ENCODE data around the gene HTRA1. TPM values are rescaled to one million over a fixed set of nuclear protein-coding genes. Genes with fewer than 3 reads are reported as not detected.

Gene HTRA1
- total RNA-seq, 8 experiments from 2014 or later = 0.55 to 186 (median 5.3) TPM

GRCh38 chr10:122560279-122560804 is 99.0 kb downstream of the HTRA1 start, which contains the start of gene DMBT1:
Gene DMBT1, plus strand, starts transcription at chr10:122560754. Its CDS starts 17 bp downstream, at chr10:122560771.
- Histone ChIP-seq H3K4me3 (no peak within 1 kb of the TSS), H3K27ac (no peak within 1 kb of the TSS), H3K4me1 (replicated peaks in 1 of 2) (no peaks in the 10 kb centered on the region)
- in situ Hi-C loops (cut with MboI; ENCODE audit: low pct_unique_long_range_greater_than_20kb in 2 of 9, low sequenced_read_pairs in 9 of 9, unreplicated experiment in 9 of 9) = loop anchor here (10.0 to 25.0 kb wide), 3 partner anchors 256 to 273 kb away; no protein-coding TSS in a partner anchor
- ATAC-seq (replicated peaks in 6 of 8) = no peak
- WGBS, 10 experiments = 33 to 86% (median 67%) methylated on average over 1 to 3 of the region's 4 CpGs; no CpG with 5 or more reads in 2 of the 10 experiments

- in situ Hi-C loops (cut with MboI; ENCODE audit: low pct_unique_long_range_greater_than_20kb in 2 of 9, low sequenced_read_pairs in 9 of 9, unreplicated experiment in 9 of 9) = loop anchor here (10.0 to 25.0 kb wide), 3 partner anchors 256 to 274 kb away; no protein-coding TSS in a partner anchor
- 41 to 100% (median 67%) methylated on average over 1 to 6 of the region's 6 CpGs; no CpG with 5 or more reads in 3 of the 10 experiments for WGBS, 10 experiments
- no peak for ATAC-seq (replicated peaks in 6 of 8)
- no peak overlapping the region for H3K4me3 ChIP-seq
- no peaks in the 10 kb centered on the region for H3K4me1 ChIP-seq (replicated peaks in 1 of 2)
- no peak overlapping the region for H3K27ac ChIP-seq
These were observed 99.9 kb downstream of the HTRA1 start for GRCh38 chr10:122561212-122561611.

DNA sequence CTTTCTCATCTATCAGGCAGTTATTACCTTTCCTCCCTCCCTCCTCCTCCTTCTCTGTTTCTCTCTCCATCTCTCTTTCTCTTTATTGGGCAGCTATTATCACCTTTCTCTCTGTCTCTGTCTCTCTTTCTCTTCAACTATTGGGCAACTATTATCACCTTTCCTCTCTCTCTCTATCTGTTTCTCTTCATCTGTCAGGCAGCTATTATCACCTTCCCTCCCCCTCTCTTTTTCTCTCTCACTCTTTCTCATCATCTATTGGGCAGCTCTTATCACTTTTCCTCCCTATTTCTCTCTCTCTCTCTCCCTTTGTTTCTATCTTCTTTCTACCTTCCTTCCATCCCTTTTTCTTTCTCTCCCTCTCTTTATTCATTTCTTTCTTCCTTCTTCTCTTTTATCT is 100.4 kb downstream of the HTRA1 start:
- no peak for ATAC-seq (replicated peaks in 6 of 8)
- in situ Hi-C loops (cut with MboI; ENCODE audit: low pct_unique_long_range_greater_than_20kb in 2 of 9, low sequenced_read_pairs in 9 of 9, unreplicated experiment in 9 of 9) = loop anchor here (10.0 to 25.0 kb wide), 3 partner anchors 257 to 274 kb away; no protein-coding TSS in a partner anchor
- no peaks in the 10 kb centered on the region for H3K4me1 ChIP-seq (replicated peaks in 1 of 2)
- H3K4me3 ChIP-seq = no peak overlapping the region
- no peak overlapping the region for H3K27ac ChIP-seq

Other genes starting within 250 kb of the HTRA1 start
- gene BTBD16, start 190.3 kb upstream of the HTRA1 start, total RNA-seq = under 1 TPM in 3 of 8 experiments, not detected in 5; 0.09 to 0.76 (median 0.50) TPM
- gene PLEKHA1, start 86.8 kb upstream of the HTRA1 start, total RNA-seq = 10 to 100 TPM; 17.2 to 32.9 (median 28.9) TPM
- 1 to 10 TPM in 1 of 8 experiments, under 1 TPM in 1, not detected in 6; 0.66 to 1.0 TPM for gene ARMS2, start 6.9 kb upstream of the HTRA1 start, total RNA-seq
- under 1 TPM in 5 of 8 experiments, not detected in 3; 0.03 to 0.76 (median 0.09) TPM for gene DMBT1, start 99.2 kb downstream of the HTRA1 start, total RNA-seq
- under 1 TPM in 2 of 8 experiments, not detected in 6; 0.33 to 0.38 TPM for gene C10orf120, start 238.3 kb downstream of the HTRA1 start, total RNA-seq

All from motor neuron (in vitro differentiated cells).